K562 (cell line): Measurements from ENCODE around the gene RER1. TPM values are rescaled to one million over a fixed set of nuclear protein-coding genes. Genes with fewer than 3 reads are reported as not detected.

Experiments used
- BCL6 ChIP-seq: fragments of 250-450 bp; sonication (Bioruptor Pico); IDR thresholded peaks from 2 replicates; pipeline ENCODE4 v1.4.0; 2020
- CREB3L1 ChIP-seq: fragments of 450-650 bp; IDR thresholded peaks from 2 replicates; pipeline ENCODE4 v1.6.1; 2014; ENCODE audit warnings: low read depth, mild to moderate bottlenecking, moderate library complexity, borderline replicate concordance
- FOXK2 ChIP-seq, 2 experiments: fragments of 450-650 bp; IDR thresholded peaks in 1 of 2; conservative IDR thresholded peaks in 1 of 2; 2 replicates each; pipeline ENCODE4 v1.6.1; 2016; ENCODE audit warnings: low read depth in 2 of 2, mild to moderate bottlenecking in 1 of 2
- ID3 ChIP-seq, 2 experiments: fragments of 250-450 bp in 1 of 2; fragments of 450-650 bp in 1 of 2; sonication (Bioruptor Pico) in 1 of 2; IDR thresholded peaks; 2 replicates each; pipeline versions ENCODE4 v1.6.1 to v1.8.0; 2016 to 2021; ENCODE audit warnings: mild to moderate bottlenecking in 2 of 2, moderate library complexity in 2 of 2, missing compliant biosample characterization in 1 of 2, missing genetic modification characterization in 1 of 2
- KDM4B ChIP-seq, 2 experiments: fragments of 450-650 bp in 1 of 2; sonication (generic) in 1 of 2; IDR thresholded peaks; 2 replicates each; pipeline ENCODE4 v1.6.1; 2016 to 2017; ENCODE audit warnings: borderline replicate concordance in 2 of 2, antibody characterized with exemption in 1 of 2, low read depth in 1 of 2, mild to moderate bottlenecking in 1 of 2
- MBD1 ChIP-seq: fragments of 250-450 bp; sonication (Bioruptor Pico); IDR thresholded peaks from 2 replicates; pipeline ENCODE4 v1.8.0; 2022; ENCODE audit warnings: inconsistent platforms
- NCOA1 ChIP-seq: fragments of 450-650 bp; IDR thresholded peaks from 2 replicates; pipeline ENCODE4 v1.6.1; 2016; ENCODE audit warnings: low read depth
- RAD21 ChIP-seq, 2 experiments: fragments of 250-450 bp in 1 of 2; fragments of 450-650 bp in 1 of 2; sonication (Bioruptor Pico) in 1 of 2; formaldehyde crosslinking in 1 of 2; IDR thresholded peaks in 1 of 2; conservative IDR thresholded peaks in 1 of 2; 2 replicates each; pipeline versions ENCODE4 v1.4.0 to v1.8.0; 2020 to 2022; ENCODE audit warnings: mild to moderate bottlenecking in 2 of 2, moderate library complexity in 1 of 2
- RNF219 ChIP-seq: fragments of 250-450 bp; sonication (Bioruptor Pico); IDR thresholded peaks from 2 replicates; pipeline ENCODE4 v1.5.0; 2022; ENCODE audit warnings: mild to moderate bottlenecking
- TARDBP ChIP-seq: fragments of 450-650 bp; IDR thresholded peaks from 2 replicates; pipeline ENCODE4 v1.6.1; 2016
- TEAD4 ChIP-seq, 2 experiments: sonication (generic) in 1 of 2; formaldehyde crosslinking in 1 of 2; IDR thresholded peaks; 2 replicates each; pipeline versions ENCODE4 v1.6.1 to v1.8.0; 2012 to 2022; ENCODE audit warnings: borderline replicate concordance in 1 of 2, inconsistent platforms in 1 of 2, low read length in 1 of 2, mild to moderate bottlenecking in 1 of 2, missing genetic modification reagents in 1 of 2
- VEZF1 ChIP-seq: fragments of 200-800 bp; sonication (Bioruptor generic); IDR thresholded peaks from 2 replicates; pipeline ENCODE4 v1.6.1; 2017; ENCODE audit warnings: missing genetic modification characterization, missing compliant biosample characterization
- WHSC1 ChIP-seq: IDR thresholded peaks from one replicate; pipeline ENCODE4 v1.6.1; 2012; ENCODE audit warnings: low read length, control low read depth, inconsistent platforms
- YY1 ChIP-seq, 3 experiments: IDR thresholded peaks; 2 replicates each; pipeline ENCODE4 v1.6.1; 2011; ENCODE audit warnings: low read length in 2 of 3, mild to moderate bottlenecking in 2 of 3, moderate library complexity in 2 of 3, borderline replicate concordance in 1 of 3, control low read depth in 1 of 3, low read depth in 1 of 3; ENCODE audit not compliant: insufficient read depth in 3 of 3, insufficient replicate concordance in 2 of 3, control insufficient read depth in 1 of 3, insufficient read length in 1 of 3; ENCODE audit errors: extremely low read depth in 1 of 3
- ZEB2 ChIP-seq: fragments of 450-650 bp; IDR thresholded peaks from 2 replicates; pipeline ENCODE4 v1.6.1; 2016
- ZFP1 ChIP-seq: fragments of 450-650 bp; formaldehyde crosslinking; IDR thresholded peaks from 2 replicates; pipeline ENCODE4 v1.4.0; 2020; ENCODE audit warnings: mild to moderate bottlenecking, mixed read lengths
- ZNF174 ChIP-seq: fragments of 250-450 bp; sonication (Bioruptor Pico); IDR thresholded peaks from 2 replicates; pipeline ENCODE4 v1.4.0; 2020; ENCODE audit warnings: mild to moderate bottlenecking
- ZNF384 ChIP-seq: IDR thresholded peaks from 2 replicates; pipeline ENCODE4 v1.6.1; 2012; ENCODE audit warnings: low read depth, low read length, improper control_type of control experiment
- ZNF583 ChIP-seq: fragments of 250-450 bp; sonication (Bioruptor Pico); IDR thresholded peaks from 2 replicates; pipeline ENCODE4 v1.4.0; 2020
- ZNF780A ChIP-seq: fragments of 250-450 bp; sonication (Bioruptor Pico); IDR thresholded peaks from 2 replicates; pipeline ENCODE4 v1.5.0; 2021; ENCODE audit warnings: mild to moderate bottlenecking
- polyA plus RNA-seq, 8 experiments: library from polyadenylated mRNA; depleted of rRNA in 4 of 8; stranded (reverse) in 5 of 8; unstranded in 3 of 8; fragments of >200 nt; fragmentation: Nextera tagmentation in 2 of 8; fragmentation: Illumina TruSeq in 1 of 8; extraction: Ambion mirVana in 2 of 8; extraction: Trizol in 1 of 8; gene quantifications; 2 replicates each; pipeline versions ENCODE4 v1.2.1 to v1.2.3, GENCODE V29; 2011 to 2014; ENCODE audit warnings: inconsistent platforms in 1 of 8, missing spikeins in 1 of 8
- total RNA-seq, 7 experiments: library from RNA; depleted of rRNA in 6 of 7; stranded (reverse); fragments of >200 nt in 6 of 7; fragmentation: Illumina TruSeq in 2 of 7; extraction: Trizol in 2 of 7; gene quantifications; 2 replicates each; pipeline versions ENCODE4 v1.2.1 to v1.2.3, GENCODE V29; 2011 to 2021; ENCODE audit warnings: low replicate concordance in 1 of 7

RER1 gene
- total and polyA plus RNA-seq, 9 of the 15 experiments (the other 6 are each of a cell fraction or from before 2014, with no cell fraction given), result 19.6 to 354 (median 183) TPM

GRCh38 chr1:2391931-2392509, 379 bp downstream of the RER1 start (continued):
- TF ChIP-seq ID3 (CRISPR knock-in tag; IDR thresholded peaks at IDR 0.05) (no peak), ID3 (tag; IDR thresholded peaks at IDR 0.05) (no peak), ZNF384 (no peak), MBD1 (CRISPR knock-in tag) (no peak), ZEB2 (no peak), RNF219 (CRISPR knock-in tag) (no peak), WHSC1 (no peak), ZNF583 (CRISPR knock-in tag) (peak; percentile 13; the same call in 1 of the 2 replicates), ZFP1 (CRISPR knock-in tag) (no peak), TEAD4 (IDR thresholded peaks at IDR 0.05; ENCODE audit: low read length) (no peak), TEAD4 (CRISPR knock-in tag; IDR thresholded peaks at IDR 0.05; ENCODE audit: borderline replicate concordance) (no peak), FOXK2 (conservative IDR thresholded peaks at IDR 0.05 in 1 of 2, IDR thresholded peaks at IDR 0.05 in 1 of 2; ENCODE audit: low read depth in 2 of 2) (no peak), NCOA1 (no peak), CREB3L1 (peak; percentile 46; the same call in 1 of the 2 replicates), RAD21 (CRISPR knock-in tag; conservative IDR thresholded peaks at IDR 0.05 in 1 of 2, IDR thresholded peaks at IDR 0.05 in 1 of 2) (no peak), ZNF174 (CRISPR knock-in tag) (no peak), VEZF1 (peak; percentile 74), KDM4B (IDR thresholded peaks at IDR 0.05; ENCODE audit: borderline replicate concordance in 2 of 2, low read depth in 1 of 2) (no peak; a peak in 1 of 4 replicates), YY1 (IDR thresholded peaks at IDR 0.05; ENCODE audit: borderline replicate concordance in 1 of 3, control insufficient read depth in 1 of 3, extremely low read depth in 1 of 3, insufficient read depth in 3 of 3, insufficient read length in 1 of 3, insufficient replicate concordance in 2 of 3, low read depth in 1 of 3, low read length in 2 of 3) (no peak), TARDBP (no peak), BCL6 (no peak), ZNF780A (no peak)
